ENCODE results near the gene CYP4F2.
"Not testable (repeated sequence)": the region's sequence is repeated elsewhere in the genome, so short reads cannot be mapped to it uniquely, and the experiment has no call there.

Gene CYP4F2

GRCh38 chr19:15899561-15899960 lies 1.7 kb upstream of the CYP4F2 start:
- not testable (repeated sequence) for DNase-seq

- no peak for DNase-seq
Measured at GRCh38 chr19:15897026-15897737, 692 bp downstream of the CYP4F2 start.

- DNase-seq: no peak
Measured at GRCh38 chr19:15895876-15896430, 1.9 kb downstream of the CYP4F2 start.

GRCh38 chr19:15894359-15894758 lies 3.5 kb downstream of the CYP4F2 start:
- no peak for DNase-seq

- no peak for DNase-seq
Measured at GRCh38 chr19:15893477-15893876, 4.4 kb downstream of the CYP4F2 start.

DNA sequence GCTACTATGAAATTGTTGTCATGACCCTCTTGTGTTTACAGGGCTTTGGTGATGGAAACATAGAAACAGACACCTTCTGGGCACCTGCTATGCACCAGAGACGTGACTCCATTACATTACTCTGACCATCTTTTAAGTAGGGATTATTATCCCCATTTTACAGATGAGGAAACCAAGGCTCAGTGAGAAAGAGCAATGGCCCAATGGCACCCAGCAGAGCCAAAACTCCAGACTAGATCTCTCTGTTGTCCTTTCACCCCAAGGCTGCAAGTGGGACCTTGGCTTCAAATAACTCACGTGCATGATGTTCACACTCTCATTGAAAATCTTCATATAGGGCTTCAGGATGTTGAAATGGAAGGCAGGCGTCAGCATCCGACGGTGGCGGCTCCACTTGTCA lies 5.9 kb downstream of the CYP4F2 start:
- no peak for DNase-seq

- DNase-seq: no peak
Measured at GRCh38 chr19:15891434-15891833, 6.4 kb downstream of the CYP4F2 start.

DNA sequence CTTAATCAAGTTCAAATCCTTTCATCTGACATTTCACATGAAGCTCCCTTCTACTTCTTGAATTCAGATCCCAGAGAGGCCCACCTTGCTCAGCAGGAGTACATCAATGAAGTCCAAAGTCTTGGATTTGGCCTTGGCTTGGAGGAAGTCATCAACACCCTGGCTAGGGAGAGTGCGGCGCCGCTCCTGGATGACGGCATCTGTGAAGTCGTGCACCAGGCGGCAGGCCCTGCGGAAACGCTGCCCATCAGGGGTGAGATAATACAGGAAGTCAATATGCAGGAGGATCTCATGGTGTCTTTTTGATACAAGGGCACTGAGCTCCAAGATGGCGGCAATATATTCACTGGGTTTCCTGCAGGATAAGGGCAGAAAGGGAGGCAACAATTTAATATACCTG lies 8.5 kb downstream of the CYP4F2 start:
- DNase-seq: not testable (repeated sequence)

- no peak for DNase-seq
Measured at GRCh38 chr19:15885919-15886318, 12.0 kb downstream of the CYP4F2 start.

DNA sequence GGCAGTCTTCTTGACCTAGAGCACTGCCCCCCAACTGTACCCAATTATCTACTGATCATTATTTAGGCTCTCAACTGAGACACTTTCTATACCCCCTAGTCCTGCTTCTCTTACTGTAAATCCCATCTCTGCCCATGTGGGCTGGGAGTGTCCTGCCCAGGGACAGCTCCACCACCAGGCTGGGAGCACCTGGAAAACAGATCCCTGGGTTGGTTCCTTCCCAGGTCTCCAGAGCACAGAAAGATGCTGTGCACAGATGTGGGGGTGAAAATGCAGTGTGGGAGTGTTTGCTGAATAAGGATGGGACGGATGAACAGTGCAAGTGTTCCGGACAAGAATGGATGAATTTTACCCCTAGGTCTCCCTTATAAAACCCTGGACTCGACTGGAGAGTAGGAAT lies 12.7 kb downstream of the CYP4F2 start:
- no peak for DNase-seq

GRCh38 chr19:15883329-15883728 lies 14.5 kb downstream of the CYP4F2 start:
- not testable (repeated sequence) for DNase-seq

DNA sequence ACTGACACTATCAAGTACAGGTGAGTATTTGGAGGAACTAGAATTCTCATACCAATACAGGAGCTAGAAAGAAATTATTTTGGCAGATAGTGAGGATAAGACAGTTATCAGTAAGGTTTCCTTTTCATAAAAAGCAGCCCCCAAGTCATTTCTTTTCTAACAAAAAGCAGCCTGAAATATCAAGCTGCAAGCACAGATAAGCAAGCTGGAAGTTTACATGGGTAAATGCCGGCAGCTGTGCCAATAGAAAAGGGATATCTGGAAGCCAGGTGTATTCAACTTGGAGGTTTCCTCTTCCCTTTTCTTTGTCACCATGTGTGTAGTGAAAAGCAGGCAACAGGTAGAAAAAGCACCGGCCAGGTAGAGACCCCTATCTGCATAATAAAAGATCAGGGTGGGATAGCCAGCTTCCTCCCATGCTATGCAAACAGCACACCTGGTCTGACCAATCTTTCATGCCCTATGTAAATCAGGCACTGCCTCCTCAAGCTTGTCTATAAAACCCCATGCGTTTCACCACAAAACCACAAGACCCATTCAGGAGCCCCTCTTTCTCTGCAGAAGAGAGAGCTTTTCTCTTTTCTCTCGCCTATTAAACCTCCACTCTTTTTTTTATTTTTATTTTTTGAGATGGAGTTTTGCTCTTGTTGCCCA lies 22.9 kb downstream of the CYP4F2 start:
- DNase-seq: no peak

- DNase-seq: not testable (repeated sequence)
Measured at GRCh38 chr19:15873771-15874170, 24.1 kb downstream of the CYP4F2 start.

GRCh38 chr19:15871570-15871969 lies 26.3 kb downstream of the CYP4F2 start:
- DNase-seq: no peak

DNA sequence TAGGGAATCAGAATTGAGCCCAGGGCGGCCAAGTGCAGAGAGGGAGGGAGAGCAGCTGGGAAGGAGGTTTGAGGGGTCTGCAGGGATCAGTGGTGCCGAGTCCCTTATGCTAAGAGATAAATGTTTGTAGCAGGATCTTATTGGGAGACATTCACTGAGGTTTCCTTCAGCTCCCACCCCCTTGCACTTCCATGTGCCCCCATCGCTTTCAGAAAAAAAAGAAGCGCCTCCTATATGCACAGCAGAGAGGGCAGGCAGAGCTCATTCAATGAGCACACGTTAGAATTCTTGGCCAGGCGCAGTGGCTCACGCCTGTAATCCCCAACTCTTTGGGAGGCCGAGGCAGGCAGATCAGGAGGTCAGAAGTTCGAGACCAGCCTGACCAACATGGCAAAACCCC lies 28.0 kb downstream of the CYP4F2 start:
- DNase-seq: no peak

DNA sequence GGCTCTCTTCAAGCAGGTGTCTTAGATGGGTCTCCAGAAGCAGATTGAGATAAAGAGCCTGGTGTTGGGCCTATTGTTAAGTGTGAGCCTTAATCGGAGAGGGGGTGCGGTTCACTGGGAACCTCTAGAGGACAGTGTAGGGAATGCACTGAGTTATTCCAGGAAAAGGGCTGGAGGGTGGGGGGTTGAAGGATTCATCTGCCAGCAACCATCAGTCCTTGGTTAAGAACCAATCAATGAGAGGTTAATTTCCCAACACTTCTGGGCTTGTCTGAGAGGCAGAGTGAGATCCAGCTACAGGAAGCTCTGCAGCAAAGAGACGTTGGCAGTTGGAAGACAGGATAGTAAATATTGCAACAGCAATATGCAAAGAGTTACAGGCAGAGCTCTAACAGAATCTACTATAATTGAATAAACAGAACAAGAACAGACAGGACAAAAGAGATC lies 28.7 kb downstream of the CYP4F2 start:
- DNase-seq: peak; percentile 77

- DNase-seq: no peak
Measured at GRCh38 chr19:15866636-15867035, 31.2 kb downstream of the CYP4F2 start.

- no peak for DNase-seq
Measured at GRCh38 chr19:15864824-15865223, 33.0 kb downstream of the CYP4F2 start.

DNA sequence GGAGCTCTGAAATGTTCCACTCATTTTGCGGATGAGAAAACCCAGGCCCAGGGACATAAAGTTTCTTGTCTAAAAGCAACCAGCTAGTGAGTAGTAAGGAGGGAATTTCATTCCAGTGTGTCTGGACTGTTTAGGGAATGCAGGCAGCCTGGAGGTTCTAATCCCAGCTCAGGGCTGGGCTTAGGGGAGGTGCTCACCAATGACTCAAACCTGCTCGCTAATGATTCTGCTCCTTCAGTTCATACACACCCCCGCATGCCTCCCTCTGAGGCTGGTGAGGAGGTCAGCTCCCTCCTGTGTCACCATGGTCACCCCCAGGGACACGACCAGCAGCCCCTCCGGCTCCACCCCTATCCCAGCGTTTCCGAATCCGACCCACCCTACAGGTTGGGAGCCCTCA lies 34.6 kb downstream of the CYP4F2 start:
- no peak for DNase-seq

- no peak for DNase-seq
Measured at GRCh38 chr19:15862444-15862843, 35.4 kb downstream of the CYP4F2 start.

- DNase-seq: no peak
Measured at GRCh38 chr19:15860522-15860921, 37.4 kb downstream of the CYP4F2 start.

DNA sequence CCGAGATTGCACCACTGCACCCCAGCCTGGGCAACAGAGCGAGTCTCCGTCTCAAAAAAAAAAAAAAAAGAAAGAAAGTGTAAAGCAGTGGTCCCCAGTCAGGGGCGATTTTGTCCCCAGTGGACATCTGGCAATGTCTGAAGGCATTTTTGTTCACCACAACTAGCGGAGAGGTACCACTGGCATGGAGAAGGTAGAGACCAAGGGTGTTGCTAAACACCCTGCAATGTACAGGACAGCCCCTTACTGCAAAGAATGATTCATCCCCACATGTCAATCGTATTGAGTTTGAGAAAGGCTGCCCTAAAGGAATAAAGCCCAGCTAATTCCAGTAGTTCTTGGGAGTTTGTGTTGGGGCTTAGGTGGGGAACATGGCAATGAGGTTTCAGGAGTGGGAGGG lies 38.7 kb downstream of the CYP4F2 start:
- no peak for DNase-seq

DNA sequence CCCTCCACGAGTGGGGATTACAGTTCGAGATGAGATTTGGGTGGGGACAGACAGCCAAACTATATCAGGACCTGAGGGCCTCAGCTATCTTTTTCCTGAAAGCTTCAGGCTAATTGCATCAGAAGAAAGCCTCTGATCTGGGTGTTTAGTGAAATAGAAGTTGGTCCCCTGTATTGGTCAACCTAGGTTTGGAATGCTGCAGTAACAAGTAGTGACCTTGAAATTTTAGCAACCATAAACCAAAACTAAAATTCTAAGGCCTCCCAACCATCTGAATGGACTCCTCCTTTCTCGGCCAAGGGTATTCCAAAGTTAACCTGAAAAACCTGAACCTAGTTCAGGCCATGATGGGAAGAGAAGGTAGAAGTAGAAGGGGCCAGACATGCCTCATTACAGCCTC lies 47.5 kb downstream of the CYP4F2 start:
- no peak for DNase-seq

DNA sequence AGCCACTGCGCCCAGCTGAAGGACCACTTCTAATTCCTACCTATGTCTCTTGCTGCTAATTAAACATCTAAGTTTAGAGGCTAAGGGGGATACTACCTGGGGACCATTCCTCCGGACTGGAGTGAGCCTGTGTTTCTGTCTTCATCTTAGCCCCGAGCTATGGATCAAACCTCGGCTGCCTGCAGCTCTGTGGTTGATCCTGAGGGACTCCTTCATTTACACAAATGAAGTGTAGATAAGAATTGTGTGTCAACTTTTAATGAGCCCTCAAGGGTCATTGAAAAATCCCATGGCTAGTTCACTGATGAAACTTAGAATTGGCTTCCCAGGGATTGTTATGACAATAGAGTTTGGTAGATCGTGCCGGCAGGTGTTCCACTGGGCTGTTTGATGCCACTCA lies 51.0 kb downstream of the CYP4F2 start:
- no peak for DNase-seq

DNA sequence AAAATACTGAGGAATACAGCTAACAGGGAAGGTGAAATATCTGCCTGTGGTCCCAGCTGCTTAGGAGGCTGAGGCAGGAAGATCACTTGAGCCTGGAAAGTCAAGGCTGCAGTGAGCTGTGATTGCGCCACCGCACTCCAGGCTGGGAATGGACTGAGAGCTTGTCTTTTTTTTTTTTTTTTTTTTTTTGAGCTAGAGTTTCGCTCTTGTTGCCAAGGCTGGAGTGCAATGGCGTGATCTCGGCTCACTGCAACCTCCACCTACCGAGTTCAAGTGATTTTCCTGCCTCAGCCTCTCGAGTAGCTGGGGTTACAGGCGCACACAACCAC lies 54.0 kb downstream of the CYP4F2 start:
- not testable (repeated sequence) for DNase-seq

Data from NCI-H82 (cell line).